ENCODE results near the gene HOXA9.

The HOXA9 gene

DNA sequence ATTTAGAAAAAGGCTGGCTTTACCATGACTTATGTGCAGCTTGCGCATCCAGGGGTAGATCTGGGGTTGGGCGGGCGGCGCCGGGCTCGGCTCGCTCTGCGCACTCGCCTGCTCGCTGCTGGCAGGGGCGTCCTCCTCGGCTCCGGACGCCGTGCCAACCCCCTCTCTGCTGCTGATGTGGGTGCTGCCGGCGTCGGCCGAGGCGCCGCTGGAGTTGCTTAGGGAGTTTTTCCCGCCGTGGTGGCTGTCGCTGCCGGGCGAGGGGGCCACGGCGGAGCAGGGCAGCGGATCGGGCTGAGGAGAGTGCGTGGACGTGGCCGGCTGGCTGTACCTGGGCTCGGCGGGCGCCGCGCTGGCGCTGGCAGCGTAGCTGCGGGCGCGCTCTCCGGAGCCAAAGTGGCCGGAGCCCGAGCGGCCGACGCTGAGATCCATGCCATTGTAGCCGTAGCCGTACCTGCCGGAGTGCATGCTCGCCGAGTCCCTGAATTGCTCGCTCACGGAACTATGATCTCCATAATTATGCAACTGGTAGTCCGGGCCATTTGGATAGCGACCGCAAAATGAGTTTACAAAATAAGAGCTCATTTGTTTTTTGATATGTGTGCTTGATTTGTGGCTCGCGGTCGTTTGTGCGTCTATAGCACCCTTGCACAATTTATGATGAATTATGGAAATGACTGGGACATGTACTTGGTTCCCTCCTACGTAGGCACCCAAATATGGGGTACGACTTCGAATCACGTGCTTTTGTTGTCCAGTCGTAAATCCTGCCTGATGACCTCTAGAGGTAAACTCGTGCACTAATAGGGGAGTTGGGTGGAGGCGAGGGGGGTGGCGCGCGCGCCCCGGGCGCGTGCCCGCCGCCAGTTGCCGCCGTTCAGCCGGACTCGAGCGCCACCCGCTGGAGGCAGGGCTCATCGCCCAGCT lies 22.1 kb downstream of the HOXA9 start, which contains the start of gene HOXA5:
Gene HOXA5 (minus strand): TSS at position 659 of the 927 bp plus-strand sequence. CDS start 74 bp downstream, at position 585.
- Histone ChIP-seq H3K27me3 (peaks cover 69% of the 10 kb centered on the region), H3K9ac (no peak within 1 kb of the TSS), H4K20me1 (no peaks in the 10 kb centered on the region), H3K27ac (no peak within 1 kb of the TSS), H3K4me3 (0 out of 2 replicates have a peak within 1 kb of the TSS, but pooled peaks have one; percentile 18), H3K9me3 (peaks cover 75% of the 10 kb centered on the region), H3K36me3 (peaks cover 20% of the 10 kb centered on the region), H3K4me2 (no peak within 1 kb of the TSS), H3K4me1 (0 out of 2 replicates have a peak, but pooled peaks cover 2% of the 10 kb centered on the region)
- no peak for TF ChIP-seq Cebpa-rat (IDR thresholded peaks at IDR 0.05)

DNA sequence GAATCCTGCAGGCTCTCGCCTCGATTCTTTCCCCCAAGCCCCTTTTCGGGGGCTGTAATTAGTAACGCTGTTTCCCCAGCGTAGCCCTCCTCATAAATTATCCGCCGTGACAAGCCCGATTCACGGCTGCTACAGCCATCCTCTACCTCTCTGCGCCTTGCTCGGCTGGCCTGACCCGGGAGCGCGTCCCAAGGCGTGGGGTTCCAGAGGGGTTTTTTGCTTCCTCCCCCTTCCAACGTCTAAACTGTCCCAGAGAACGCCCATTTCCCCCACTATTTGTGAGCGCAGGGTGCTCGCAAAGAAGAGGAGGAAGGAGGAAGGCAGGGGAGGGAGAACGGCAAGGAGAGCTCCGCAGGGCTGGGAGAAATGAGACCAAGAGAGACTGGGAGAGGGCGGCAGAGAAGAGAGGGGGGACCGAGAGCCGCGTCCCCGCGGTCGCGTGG lies 22.7 kb downstream of the HOXA9 start:
- Histone ChIP-seq H3K9me3 (peaks cover 68% of the 10 kb centered on the region), H3K27ac (no peak overlapping the region), H3K9ac (no peak overlapping the region), H3K4me2 (no peak overlapping the region), H3K4me3 (no peak overlapping the region), H3K27me3 (peaks cover 62% of the 10 kb centered on the region), H3K4me1 (peaks cover 2% of the 10 kb centered on the region; the same call in 1 of the 2 replicates), H4K20me1 (no peaks in the 10 kb centered on the region), H3K36me3 (peaks cover 20% of the 10 kb centered on the region)
- no peak for TF ChIP-seq Cebpa-rat (IDR thresholded peaks at IDR 0.05)

DNA sequence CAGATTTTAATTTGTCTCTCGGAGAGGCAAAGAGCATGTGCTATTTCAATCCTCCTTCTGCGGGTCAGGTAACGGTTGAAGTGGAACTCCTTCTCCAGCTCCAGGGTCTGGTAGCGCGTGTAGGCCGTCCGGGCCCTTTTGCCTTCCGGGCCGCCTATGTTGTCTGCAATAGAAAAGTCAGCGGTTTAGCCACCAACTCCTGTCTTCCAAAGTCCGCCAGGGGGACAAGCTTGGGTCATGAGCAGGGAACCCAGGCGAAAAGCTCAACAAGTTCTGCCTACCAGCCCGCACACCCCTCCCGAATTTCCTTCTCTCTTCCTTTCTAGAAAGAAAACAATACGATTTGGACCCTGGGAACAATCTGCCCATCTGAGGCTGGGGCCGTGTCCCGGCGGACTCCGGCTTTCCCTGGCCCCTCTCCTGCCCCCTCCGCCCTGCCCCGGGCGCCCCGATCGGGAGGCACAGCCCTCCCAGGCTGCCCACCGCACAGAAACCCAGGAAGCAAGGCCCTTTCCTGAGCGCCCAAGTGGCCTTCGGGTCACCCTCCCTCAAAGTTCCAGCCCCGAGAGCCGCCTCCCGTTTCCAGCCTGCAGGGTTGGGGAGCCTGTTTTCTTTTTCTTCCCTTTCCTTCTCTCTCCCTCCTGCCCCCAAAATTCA lies 23.3 kb downstream of the HOXA9 start:
- Histone ChIP-seq H3K4me3 (no peak overlapping the region), H3K27ac (no peak overlapping the region), H4K20me1 (no peaks in the 10 kb centered on the region), H3K27me3 (peaks cover 60% of the 10 kb centered on the region), H3K9me3 (peaks cover 62% of the 10 kb centered on the region), H3K9ac (no peak overlapping the region), H3K4me1 (peaks cover 8% of the 10 kb centered on the region), H3K4me2 (no peak overlapping the region), H3K36me3 (peaks cover 20% of the 10 kb centered on the region)
- no peak for TF ChIP-seq Cebpa-rat (IDR thresholded peaks at IDR 0.05)

DNA sequence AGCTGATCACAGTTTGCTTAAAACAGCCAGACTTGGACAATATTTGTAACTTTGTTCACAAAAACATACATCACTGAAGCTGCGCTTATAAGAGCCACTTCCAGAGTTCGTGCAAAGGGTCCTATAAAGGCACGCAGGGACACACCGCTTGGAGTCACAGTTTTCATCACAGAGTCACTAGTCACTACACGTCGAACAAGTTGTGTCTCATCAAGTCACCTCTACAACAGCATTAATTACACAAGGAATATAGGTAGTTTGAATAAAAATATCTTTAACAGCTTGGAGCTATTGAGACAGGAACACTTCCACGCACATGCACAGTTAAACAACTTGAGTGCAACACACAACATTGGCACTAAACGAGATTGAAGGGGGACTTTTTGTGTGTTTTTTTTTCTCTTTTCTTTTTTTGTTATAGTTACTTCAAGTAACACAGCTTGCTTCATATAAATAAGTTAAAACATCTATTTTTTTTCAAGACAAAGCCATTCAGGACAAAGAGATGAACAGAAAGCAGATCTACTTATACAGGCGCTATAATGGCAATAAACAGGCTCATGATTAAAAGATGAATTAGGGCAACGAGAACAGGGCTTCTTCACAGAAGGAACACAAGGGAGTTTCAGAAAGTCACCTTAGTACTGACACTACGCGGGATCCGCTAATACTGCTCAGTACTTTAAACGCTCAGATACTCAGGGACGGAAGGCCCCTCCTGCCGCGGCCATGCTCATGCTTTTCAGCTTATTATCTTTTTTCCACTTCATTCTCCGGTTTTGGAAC lies 24.0 kb downstream of the HOXA9 start:
- no peak for TF ChIP-seq Cebpa-rat (IDR thresholded peaks at IDR 0.05)
- Histone ChIP-seq H3K4me2 (no peak overlapping the region), H3K9me3 (peaks cover 57% of the 10 kb centered on the region), H3K36me3 (peaks cover 20% of the 10 kb centered on the region), H3K27ac (no peak overlapping the region), H3K4me1 (peaks cover 12% of the 10 kb centered on the region), H3K9ac (no peak overlapping the region), H4K20me1 (no peaks in the 10 kb centered on the region), H3K4me3 (no peak overlapping the region), H3K27me3 (peaks cover 58% of the 10 kb centered on the region)

DNA sequence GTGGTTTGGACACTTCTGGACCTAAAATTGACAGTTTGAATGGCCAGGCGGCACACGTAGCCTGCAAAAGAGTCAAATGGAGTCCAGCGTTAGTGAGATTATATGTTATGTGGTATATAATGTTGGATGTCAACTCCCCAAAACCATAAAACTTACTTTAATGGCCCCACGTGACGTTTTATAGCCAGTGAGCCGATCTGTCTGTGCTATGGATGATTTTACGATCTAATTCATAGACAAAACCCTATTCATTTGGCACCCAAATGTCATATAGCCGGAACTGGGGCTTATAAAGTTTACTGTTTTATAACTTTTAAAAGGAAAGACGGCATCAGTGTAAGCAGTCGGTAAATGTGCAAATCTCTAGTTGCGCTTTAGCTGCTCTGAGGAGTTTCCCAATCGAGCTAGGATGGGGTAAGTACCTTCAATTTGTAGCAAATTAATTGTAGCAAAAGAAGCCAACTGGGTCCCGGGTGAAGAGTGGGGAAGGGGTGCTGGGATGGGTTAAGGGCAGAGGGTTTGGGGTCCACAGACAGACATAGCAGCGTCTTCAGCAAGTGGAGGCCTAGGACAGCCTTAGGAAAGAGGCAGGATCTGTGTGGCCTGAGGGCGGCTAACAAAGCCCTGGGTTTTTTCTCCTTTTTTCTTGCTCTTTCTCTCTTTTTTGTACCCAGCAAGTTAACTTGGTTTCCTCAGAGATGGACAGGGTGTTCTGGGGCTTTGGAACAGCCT lies 25.0 kb downstream of the HOXA9 start:
- no peak overlapping the region for H3K27ac ChIP-seq
- no peak overlapping the region for H3K9ac ChIP-seq
- peaks cover 20% of the 10 kb centered on the region for H3K36me3 ChIP-seq
- H3K27me3 ChIP-seq, result peaks cover 47% of the 10 kb centered on the region
- H3K9me3 ChIP-seq, result peaks cover 51% of the 10 kb centered on the region
- TF ChIP-seq Cebpa-rat (IDR thresholded peaks at IDR 0.05), result no peak
- H3K4me2 ChIP-seq, result no peak overlapping the region
- peaks cover 22% of the 10 kb centered on the region for H3K4me1 ChIP-seq
- H4K20me1 ChIP-seq, result no peaks in the 10 kb centered on the region
- H3K4me3 ChIP-seq, result no peak overlapping the region

DNA sequence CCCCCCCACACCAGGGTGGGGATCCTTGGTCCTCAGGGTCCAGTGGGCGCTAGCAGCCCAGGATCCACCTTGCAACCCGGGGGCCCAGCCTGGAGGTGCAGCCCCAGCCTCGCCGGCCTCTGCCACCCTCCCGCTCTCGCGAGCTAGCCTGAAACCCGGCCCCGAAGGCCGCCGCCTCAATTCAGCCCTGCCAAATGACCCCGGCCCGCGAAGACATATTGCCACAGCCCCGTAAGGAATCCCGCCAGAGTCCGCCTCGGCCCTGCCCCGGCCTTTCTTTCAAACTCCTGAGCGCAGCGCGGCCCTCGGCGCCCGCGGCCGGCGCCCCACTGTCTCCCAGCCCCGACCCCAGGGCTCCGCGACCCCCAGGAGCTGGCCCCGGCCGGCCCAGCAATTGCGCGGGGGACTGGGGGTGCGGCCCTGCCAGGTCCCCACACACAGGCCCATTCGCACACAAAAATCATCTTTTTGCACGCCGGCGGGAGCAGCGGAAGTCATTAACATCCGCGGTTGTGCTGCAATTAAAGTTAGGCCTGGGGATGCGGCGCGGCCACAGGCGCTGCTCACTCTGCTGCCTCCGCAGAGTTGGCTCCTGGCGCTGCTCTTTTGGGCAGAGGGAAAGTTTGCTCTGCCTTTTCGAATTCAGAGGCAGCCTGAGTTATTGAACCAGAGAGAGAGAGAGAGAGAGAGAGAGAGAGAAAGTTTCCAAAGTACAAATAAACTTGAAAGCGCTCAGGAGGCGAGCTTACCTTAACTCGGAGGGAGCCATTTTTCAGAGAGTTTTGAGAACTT lies 25.8 kb downstream of the HOXA9 start:
- Histone ChIP-seq H3K9ac (no peak overlapping the region), H3K9me3 (peaks cover 43% of the 10 kb centered on the region), H3K27ac (no peak overlapping the region), H4K20me1 (no peaks in the 10 kb centered on the region), H3K4me3 (no peak overlapping the region), H3K4me1 (peaks cover 29% of the 10 kb centered on the region), H3K36me3 (peaks cover 14% of the 10 kb centered on the region), H3K27me3 (peaks cover 40% of the 10 kb centered on the region), H3K4me2 (no peak overlapping the region)
- no peak for TF ChIP-seq Cebpa-rat (IDR thresholded peaks at IDR 0.05)

DNA sequence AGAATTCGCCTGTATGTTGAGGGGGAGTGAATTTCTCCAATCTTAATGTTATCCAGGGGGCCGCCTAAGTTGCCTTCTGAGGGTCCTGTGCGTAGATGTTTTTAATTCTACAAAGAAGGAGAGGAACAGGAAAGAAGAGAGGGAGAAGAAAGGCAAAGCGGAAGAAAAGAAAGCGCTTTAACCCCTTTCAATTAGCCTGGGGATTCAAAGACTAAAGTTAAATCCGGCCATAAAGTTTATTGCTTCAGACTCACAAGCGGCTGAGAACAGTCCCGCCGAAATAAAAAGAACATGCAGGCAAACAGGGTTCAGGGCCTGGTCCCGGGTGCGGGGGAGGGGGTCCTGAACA lies 26.4 kb downstream of the HOXA9 start:
- TF ChIP-seq Cebpa-rat (IDR thresholded peaks at IDR 0.05), result no peak
- Histone ChIP-seq H3K4me1 (peaks cover 30% of the 10 kb centered on the region), H3K27me3 (peaks cover 34% of the 10 kb centered on the region), H4K20me1 (no peaks in the 10 kb centered on the region), H3K9me3 (peaks cover 37% of the 10 kb centered on the region), H3K9ac (no peak overlapping the region), H3K4me3 (no peak overlapping the region), H3K36me3 (peaks cover 12% of the 10 kb centered on the region), H3K27ac (no peak overlapping the region), H3K4me2 (no peak overlapping the region)

DNA sequence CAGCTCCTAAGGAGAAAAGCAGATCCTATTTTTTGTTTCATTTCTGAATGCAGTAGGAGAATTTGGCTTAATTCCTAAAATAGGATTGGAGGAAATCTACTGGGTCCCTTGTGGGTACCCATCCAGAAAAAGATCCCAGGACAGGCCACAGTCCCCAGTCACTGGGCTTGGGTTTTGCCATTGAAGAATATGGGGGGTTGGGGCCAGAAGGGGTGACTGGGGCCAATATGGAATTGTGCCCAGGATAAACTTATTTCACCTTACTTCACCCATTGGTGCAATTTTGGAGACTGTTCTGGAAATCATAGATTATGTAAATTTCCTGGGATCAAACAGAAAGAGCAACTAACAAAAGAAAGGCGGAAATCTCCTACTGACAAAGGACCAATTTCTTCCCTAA lies 26.9 kb downstream of the HOXA9 start:
- Histone ChIP-seq H3K9me3 (peaks cover 32% of the 10 kb centered on the region), H4K20me1 (no peaks in the 10 kb centered on the region), H3K27me3 (peaks cover 29% of the 10 kb centered on the region)

More for the DNA sequence above, 26.9 kb downstream of the HOXA9 start:
- TF ChIP-seq Cebpa-rat (IDR thresholded peaks at IDR 0.05), result no peak
- Histone ChIP-seq H3K36me3 (0 out of 2 replicates have a peak, but pooled peaks cover 8% of the 10 kb centered on the region), H3K27ac (no peak overlapping the region), H3K4me2 (no peak overlapping the region), H3K4me1 (peaks cover 30% of the 10 kb centered on the region), H3K9ac (no peak overlapping the region), H3K4me3 (no peak overlapping the region)
